Epithelial cell of esophagus (primary cell): ENCODE measurements around the gene SECISBP2L.

Source experiments
- DNase-seq: peaks from one replicate; pipeline ENCODE4 v3.0.0; 2010; ENCODE audit warnings: low read depth
- H3K4me3 ChIP-seq: 2 replicates; pipeline ENCODE4 v1.5.1; 2011; ENCODE audit warnings: mild to moderate bottlenecking, low read length, control low read depth
- TF ChIP-seq, protein P1 (sequence below): IDR thresholded peaks from 2 replicates; pipeline ENCODE4 v1.5.1; 2011; ENCODE audit warnings: low read depth, mild to moderate bottlenecking, low read length, control low read depth, inconsistent platforms; ENCODE audit not compliant: insufficient read depth; ENCODE audit errors: missing control alignments

SECISBP2L gene

GRCh38 chr15:48966595-48967301 lies 79.5 kb downstream of the SECISBP2L start:
- TF ChIP-seq, protein P1, sequence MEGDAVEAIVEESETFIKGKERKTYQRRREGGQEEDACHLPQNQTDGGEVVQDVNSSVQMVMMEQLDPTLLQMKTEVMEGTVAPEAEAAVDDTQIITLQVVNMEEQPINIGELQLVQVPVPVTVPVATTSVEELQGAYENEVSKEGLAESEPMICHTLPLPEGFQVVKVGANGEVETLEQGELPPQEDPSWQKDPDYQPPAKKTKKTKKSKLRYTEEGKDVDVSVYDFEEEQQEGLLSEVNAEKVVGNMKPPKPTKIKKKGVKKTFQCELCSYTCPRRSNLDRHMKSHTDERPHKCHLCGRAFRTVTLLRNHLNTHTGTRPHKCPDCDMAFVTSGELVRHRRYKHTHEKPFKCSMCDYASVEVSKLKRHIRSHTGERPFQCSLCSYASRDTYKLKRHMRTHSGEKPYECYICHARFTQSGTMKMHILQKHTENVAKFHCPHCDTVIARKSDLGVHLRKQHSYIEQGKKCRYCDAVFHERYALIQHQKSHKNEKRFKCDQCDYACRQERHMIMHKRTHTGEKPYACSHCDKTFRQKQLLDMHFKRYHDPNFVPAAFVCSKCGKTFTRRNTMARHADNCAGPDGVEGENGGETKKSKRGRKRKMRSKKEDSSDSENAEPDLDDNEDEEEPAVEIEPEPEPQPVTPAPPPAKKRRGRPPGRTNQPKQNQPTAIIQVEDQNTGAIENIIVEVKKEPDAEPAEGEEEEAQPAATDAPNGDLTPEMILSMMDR: no peak
- no peak overlapping the region for H3K4me3 ChIP-seq
- DNase-seq: peak; percentile 75

DNA sequence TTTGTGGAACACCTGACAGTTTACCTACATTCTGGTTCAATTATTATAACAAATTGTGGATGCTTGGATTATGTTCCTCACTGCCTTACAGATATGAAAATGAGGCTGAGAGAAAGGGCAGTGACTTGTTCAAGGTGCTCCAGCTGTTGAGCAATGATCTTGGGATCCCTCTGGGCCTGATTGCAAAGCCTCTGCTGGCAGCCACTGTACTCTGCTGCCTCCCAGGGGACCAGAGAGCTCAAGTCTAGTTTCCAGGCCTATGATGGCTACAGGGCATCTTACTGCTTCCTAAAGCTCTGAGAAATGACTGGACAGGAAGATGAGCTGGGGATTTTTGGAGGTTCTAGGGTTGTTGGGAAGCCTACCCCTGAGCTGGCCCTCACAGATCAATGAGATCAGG lies 80.3 kb downstream of the SECISBP2L start:
- TF ChIP-seq, protein P1: peak; percentile 75
- DNase-seq: peak; percentile 92
- no peak overlapping the region for H3K4me3 ChIP-seq

DNA sequence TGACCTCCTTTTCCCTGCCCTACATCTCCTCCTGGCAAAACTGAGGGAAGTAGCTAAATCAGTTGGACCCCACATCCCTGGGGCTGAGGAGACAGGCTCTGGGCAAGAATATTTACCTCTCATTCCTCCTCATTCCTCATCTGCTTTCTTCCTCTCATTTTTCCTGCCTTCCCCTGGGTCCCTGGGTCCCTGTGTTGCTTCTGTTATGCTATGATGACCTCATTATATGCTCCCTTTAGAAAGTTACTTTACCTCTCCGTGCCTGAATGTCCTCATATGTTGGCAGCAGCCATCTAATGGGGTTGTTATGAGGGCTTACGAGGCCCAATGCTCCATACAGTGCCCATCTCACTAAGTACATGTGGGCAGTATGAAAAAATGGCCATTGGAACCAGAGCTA lies 81.3 kb downstream of the SECISBP2L start:
- H3K4me3 ChIP-seq: no peak overlapping the region
- TF ChIP-seq, protein P1: no peak
- no peak for DNase-seq

DNA sequence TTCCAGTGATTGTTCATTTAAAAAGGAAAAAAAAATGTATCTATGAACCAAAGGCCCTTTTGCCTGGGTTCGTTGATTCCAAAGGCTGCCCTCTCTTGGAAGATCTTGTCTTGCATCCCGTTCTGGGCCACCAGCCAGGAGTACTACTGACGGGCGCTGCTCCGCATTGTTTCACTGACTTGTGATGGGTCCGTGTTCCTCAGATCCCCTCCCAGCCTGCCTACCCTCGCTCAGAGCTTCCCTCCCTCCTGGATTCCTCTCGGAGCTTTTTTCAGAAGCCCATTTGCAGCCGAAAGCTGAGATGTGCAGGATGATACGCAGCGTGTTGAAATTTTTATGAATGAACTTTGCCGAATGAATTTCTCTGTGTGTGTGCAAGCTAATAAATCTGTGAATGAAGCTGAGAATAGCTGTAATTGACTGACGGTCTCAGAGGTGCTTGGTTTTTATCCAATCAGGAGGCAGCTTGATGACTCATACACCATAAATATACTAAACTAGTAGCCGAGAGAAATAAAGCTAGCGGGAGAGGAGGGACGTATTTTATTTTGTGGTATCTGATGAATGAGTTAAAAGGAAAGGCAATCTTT lies 82.6 kb downstream of the SECISBP2L start, which contains the start of gene SHC4:
TSS of gene SHC4 (minus strand) at position 396 of the 590 bp plus-strand sequence. CDS start 904 bp downstream, outside the sequence.
- peak; percentile 83 for DNase-seq
- peak within 1 kb of the TSS; percentile 50 for H3K4me3 ChIP-seq
- TF ChIP-seq, protein P1: peak; percentile 48

GRCh38 chr15:48962662-48963523 lies 83.4 kb downstream of the SECISBP2L start:
- DNase-seq: peak; percentile 61
- peak overlapping the region; percentile 50 for H3K4me3 ChIP-seq
- TF ChIP-seq, protein P1: no peak

GRCh38 chr15:48955967-48956366 lies 90.3 kb downstream of the SECISBP2L start:
- H3K4me3 ChIP-seq: no peak overlapping the region
- no peak for DNase-seq
- TF ChIP-seq, protein P1: no peak
